K562 (cell line): ENCODE results near the gene RDH13. TPM values are rescaled to one million over a fixed set of nuclear protein-coding genes. Genes with fewer than 3 reads are reported as not detected.
A peak's percentile ranks its signal among the peaks of the same experiment; 100 is the strongest.

Experiments
- DDX20 ChIP-seq: fragments of 450-650 bp; IDR thresholded peaks from 2 replicates; pipeline ENCODE4 v1.6.1; 2016; ENCODE audit warnings: missing genetic modification characterization, low read depth, mild to moderate bottlenecking, missing compliant biosample characterization, moderate library complexity
- ERF ChIP-seq: fragments of 450-650 bp; formaldehyde crosslinking; IDR thresholded peaks from 2 replicates; pipeline ENCODE4 v1.4.0; 2020; ENCODE audit warnings: mild to moderate bottlenecking, mixed read lengths
- HES1 ChIP-seq: fragments of 450-650 bp; IDR thresholded peaks from 2 replicates; pipeline ENCODE4 v1.6.1; 2016; ENCODE audit warnings: low read depth, mild to moderate bottlenecking, moderate library complexity
- HMGXB4 ChIP-seq: sonication (generic); formaldehyde crosslinking; IDR thresholded peaks from 2 replicates; pipeline ENCODE4 v1.8.1; 2023; ENCODE audit warnings: mild to moderate bottlenecking, missing genetic modification reagents
- MEF2D ChIP-seq: conservative IDR thresholded peaks from 2 replicates; pipeline ENCODE4 v1.6.1; 2016; ENCODE audit warnings: low read depth, missing genetic modification characterization, missing compliant biosample characterization
- NCOA1 ChIP-seq: fragments of 450-650 bp; IDR thresholded peaks from 2 replicates; pipeline ENCODE4 v1.6.1; 2016; ENCODE audit warnings: low read depth
- NFIC ChIP-seq: fragments of 450-650 bp; IDR thresholded peaks from 2 replicates; pipeline ENCODE4 v1.6.1; 2017; ENCODE audit warnings: mild to moderate bottlenecking, inconsistent platforms
- PHB ChIP-seq: fragments of 250-450 bp; sonication (Bioruptor Pico); IDR thresholded peaks from 2 replicates; pipeline ENCODE4 v1.5.0; 2021
- PKNOX1 ChIP-seq: fragments of 450-650 bp; IDR thresholded peaks from 2 replicates; pipeline ENCODE4 v1.6.1; 2016
- POLR2B ChIP-seq: fragments of 450-650 bp; IDR thresholded peaks from 2 replicates; pipeline ENCODE4 v1.6.1; 2018; ENCODE audit warnings: low read depth; ENCODE audit not compliant: partially characterized antibody
- RBM39 ChIP-seq: fragments of 200-400 bp; formaldehyde crosslinking; optimal IDR thresholded peaks from 2 replicates; pipeline ENCODE3; 2018; ENCODE audit warnings: low read depth, low read length
- YBX1 ChIP-seq: fragments of 450-650 bp; IDR thresholded peaks from 2 replicates; pipeline ENCODE4 v1.7.1; 2016; ENCODE audit warnings: mild to moderate bottlenecking
- ZBTB11 ChIP-seq, 3 experiments: fragments of 200-800 bp in 1 of 3; fragments of 250-450 bp in 1 of 3; fragments of 450-650 bp in 1 of 3; sonication (Bioruptor Pico) in 1 of 3; sonication (Bioruptor generic) in 1 of 3; formaldehyde crosslinking in 1 of 3; IDR thresholded peaks; 2 replicates each; pipeline versions ENCODE4 v1.6.1 to v1.8.0; 2016 to 2022; ENCODE audit warnings: mild to moderate bottlenecking in 2 of 3, missing genetic modification characterization in 2 of 3, missing compliant biosample characterization in 1 of 3, moderate library complexity in 1 of 3
- ZNF384 ChIP-seq: IDR thresholded peaks from 2 replicates; pipeline ENCODE4 v1.6.1; 2012; ENCODE audit warnings: low read depth, low read length, improper control_type of control experiment
- ZNF41 ChIP-seq: fragments of 250-450 bp; sonication (Bioruptor Pico); conservative IDR thresholded peaks from 2 replicates; pipeline ENCODE4 v1.4.0; 2020; ENCODE audit warnings: mild to moderate bottlenecking
- ZNF780A ChIP-seq: fragments of 250-450 bp; sonication (Bioruptor Pico); IDR thresholded peaks from 2 replicates; pipeline ENCODE4 v1.5.0; 2021; ENCODE audit warnings: mild to moderate bottlenecking
- polyA plus RNA-seq, 8 experiments: library from polyadenylated mRNA; depleted of rRNA in 4 of 8; stranded (reverse) in 5 of 8; unstranded in 3 of 8; fragments of >200 nt; fragmentation: Nextera tagmentation in 2 of 8; fragmentation: Illumina TruSeq in 1 of 8; extraction: Ambion mirVana in 2 of 8; extraction: Trizol in 1 of 8; gene quantifications; 2 replicates each; pipeline versions ENCODE4 v1.2.1 to v1.2.3, GENCODE V29; 2011 to 2014; ENCODE audit warnings: inconsistent platforms in 1 of 8, missing spikeins in 1 of 8
- total RNA-seq, 7 experiments: library from RNA; depleted of rRNA in 6 of 7; stranded (reverse); fragments of >200 nt in 6 of 7; fragmentation: Illumina TruSeq in 2 of 7; extraction: Trizol in 2 of 7; gene quantifications; 2 replicates each; pipeline versions ENCODE4 v1.2.1 to v1.2.3, GENCODE V29; 2011 to 2021; ENCODE audit warnings: low replicate concordance in 1 of 7
- TF ChIP-seq, protein P1 (sequence below): fragments of 250-450 bp; sonication (Bioruptor Pico); IDR thresholded peaks from 2 replicates; pipeline ENCODE4 v1.6.1; 2021; ENCODE audit warnings: mild to moderate bottlenecking
- TF ChIP-seq, protein P2 (sequence below): fragments of 450-650 bp; IDR thresholded peaks from 2 replicates; pipeline ENCODE4 v1.7.1; 2018; ENCODE audit warnings: mild to moderate bottlenecking, low read depth; ENCODE audit not compliant: partially characterized antibody

Gene RDH13
- total and polyA plus RNA-seq, 9 of the 15 experiments (the other 6 are each of a cell fraction or from before 2014, with no cell fraction given), result 7.5 to 70.3 (median 39.5) TPM

DNA sequence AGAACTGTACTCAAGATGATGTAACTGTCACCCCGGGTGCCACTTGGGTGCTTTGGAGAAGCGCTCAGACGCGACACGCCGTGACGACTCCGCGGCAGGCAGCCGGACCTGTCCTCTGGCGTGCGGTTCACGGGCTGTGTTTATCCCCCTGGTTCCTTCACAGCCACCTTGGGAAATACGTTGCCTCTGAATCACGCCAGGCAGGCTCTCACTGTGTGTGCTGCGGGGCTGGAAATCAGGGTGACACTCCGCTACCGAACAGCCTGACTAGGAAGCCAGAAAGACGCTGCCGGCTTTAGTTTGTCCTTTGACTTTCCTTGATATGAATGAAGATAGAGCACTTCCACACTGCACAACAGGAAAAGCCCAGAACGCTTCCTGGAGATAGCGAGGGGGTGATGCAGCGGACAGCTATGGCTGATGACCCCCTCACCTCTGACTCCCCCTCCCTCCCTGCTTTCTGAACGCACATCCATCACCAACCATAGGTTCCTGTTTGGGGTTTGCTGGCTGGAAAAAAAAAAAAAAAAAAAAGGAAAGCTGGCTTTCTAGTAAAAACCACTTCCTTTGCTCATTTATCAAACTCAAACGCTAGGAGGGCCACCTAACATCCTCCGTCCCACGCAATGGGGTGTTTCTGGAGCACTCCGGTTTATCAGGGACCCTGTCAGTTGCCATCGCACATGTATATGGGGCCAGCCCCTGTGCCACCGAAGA is 21.2 kb downstream of the RDH13 start (continued):
- peak in 1 of 3 experiments; percentile 71; a peak in 2 of 6 replicates for TF ChIP-seq ZBTB11 (CRISPR knock-in tag; IDR thresholded peaks at IDR 0.05)
- TF ChIP-seq YBX1, result no peak
- TF ChIP-seq ZNF384, result peak; percentile 97
- TF ChIP-seq POLR2B, result peak; percentile 35
- TF ChIP-seq PKNOX1, result peak; percentile 86
- TF ChIP-seq, protein P1, sequence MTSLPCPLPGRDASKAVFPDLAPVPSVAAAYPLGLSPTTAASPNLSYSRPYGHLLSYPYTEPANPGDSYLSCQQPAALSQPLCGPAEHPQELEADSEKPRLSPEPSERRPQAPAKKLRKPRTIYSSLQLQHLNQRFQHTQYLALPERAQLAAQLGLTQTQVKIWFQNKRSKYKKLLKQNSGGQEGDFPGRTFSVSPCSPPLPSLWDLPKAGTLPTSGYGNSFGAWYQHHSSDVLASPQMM, result no peak
- no peak for TF ChIP-seq HMGXB4 (CRISPR knock-in tag)
- no peak for TF ChIP-seq MEF2D (tag)
- no peak for TF ChIP-seq RBM39
- TF ChIP-seq NFIC, result peak; percentile 25; the same call in 1 of the 2 replicates
- no peak for TF ChIP-seq DDX20 (tag)
- TF ChIP-seq NCOA1, result peak; percentile 41; the same call in 1 of the 2 replicates
- no peak for TF ChIP-seq HES1
- no peak for TF ChIP-seq ZNF41 (CRISPR knock-in tag)
- no peak for TF ChIP-seq ZNF780A (CRISPR knock-in tag)
- TF ChIP-seq, protein P2, sequence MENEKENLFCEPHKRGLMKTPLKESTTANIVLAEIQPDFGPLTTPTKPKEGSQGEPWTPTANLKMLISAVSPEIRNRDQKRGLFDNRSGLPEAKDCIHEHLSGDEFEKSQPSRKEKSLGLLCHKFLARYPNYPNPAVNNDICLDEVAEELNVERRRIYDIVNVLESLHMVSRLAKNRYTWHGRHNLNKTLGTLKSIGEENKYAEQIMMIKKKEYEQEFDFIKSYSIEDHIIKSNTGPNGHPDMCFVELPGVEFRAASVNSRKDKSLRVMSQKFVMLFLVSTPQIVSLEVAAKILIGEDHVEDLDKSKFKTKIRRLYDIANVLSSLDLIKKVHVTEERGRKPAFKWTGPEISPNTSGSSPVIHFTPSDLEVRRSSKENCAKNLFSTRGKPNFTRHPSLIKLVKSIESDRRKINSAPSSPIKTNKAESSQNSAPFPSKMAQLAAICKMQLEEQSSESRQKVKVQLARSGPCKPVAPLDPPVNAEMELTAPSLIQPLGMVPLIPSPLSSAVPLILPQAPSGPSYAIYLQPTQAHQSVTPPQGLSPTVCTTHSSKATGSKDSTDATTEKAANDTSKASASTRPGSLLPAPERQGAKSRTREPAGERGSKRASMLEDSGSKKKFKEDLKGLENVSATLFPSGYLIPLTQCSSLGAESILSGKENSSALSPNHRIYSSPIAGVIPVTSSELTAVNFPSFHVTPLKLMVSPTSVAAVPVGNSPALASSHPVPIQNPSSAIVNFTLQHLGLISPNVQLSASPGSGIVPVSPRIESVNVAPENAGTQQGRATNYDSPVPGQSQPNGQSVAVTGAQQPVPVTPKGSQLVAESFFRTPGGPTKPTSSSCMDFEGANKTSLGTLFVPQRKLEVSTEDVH, result no peak
- no peak for TF ChIP-seq PHB (CRISPR knock-in tag)
- no peak for TF ChIP-seq ERF (CRISPR knock-in tag)
